Suppressor macrophage treated with lipopolysaccharide for 1 hour (primary cell): ENCODE data around the gene ZNF750.

Experiments
- DNase-seq, 3 donors: peaks; one replicate each; pipeline ENCODE4 v3.0.0-alpha.2; 2020 to 2022

ZNF750 gene

GRCh38 chr17:82839617-82840292 is at the start of gene ZNF750:
TSS of gene ZNF750 (minus strand) at chr17:82840022. CDS start at chr17:82832454, 7,568 bp downstream.
- no peak for DNase-seq

- no peak for DNase-seq
Observed at GRCh38 chr17:82888583-82889495, 49.0 kb upstream of the ZNF750 start.

- peak in 1 of 3 donors; percentile 47 for DNase-seq
Observed at GRCh38 chr17:82887255-82888164, 47.7 kb upstream of the ZNF750 start.

GRCh38 chr17:82884970-82885353 is 45.1 kb upstream of the ZNF750 start:
- no peak for DNase-seq

GRCh38 chr17:82884341-82884969 is 44.6 kb upstream of the ZNF750 start:
- no peak for DNase-seq

GRCh38 chr17:82883419-82884031 is 43.7 kb upstream of the ZNF750 start:
- no peak for DNase-seq

- peak; percentile 26 to 50 (median 36) for DNase-seq
Observed at GRCh38 chr17:82882715-82883418, 43.0 kb upstream of the ZNF750 start.

GRCh38 chr17:82881900-82882714 is 42.3 kb upstream of the ZNF750 start:
- peak; percentile 46 to 74 (median 58) for DNase-seq

GRCh38 chr17:82881324-82881823 is 41.6 kb upstream of the ZNF750 start:
- DNase-seq: no peak

- DNase-seq: no peak
Observed at GRCh38 chr17:82880620-82881323, 41.0 kb upstream of the ZNF750 start.

- DNase-seq: no peak
Observed at GRCh38 chr17:82879241-82879640, 39.4 kb upstream of the ZNF750 start.

GRCh38 chr17:82878527-82878926 is 38.7 kb upstream of the ZNF750 start:
- peak in 2 of 3 donors; percentile 36 for DNase-seq

GRCh38 chr17:82876602-82877379 is 37.0 kb upstream of the ZNF750 start:
- peak; percentile 56 to 65 (median 56) for DNase-seq

GRCh38 chr17:82876149-82876548 is 36.3 kb upstream of the ZNF750 start:
- DNase-seq: peak; percentile 29 to 57 (median 47)

GRCh38 chr17:82875407-82875856 is 35.6 kb upstream of the ZNF750 start:
- no peak for DNase-seq

- no peak for DNase-seq
Observed at GRCh38 chr17:82874011-82874835, 34.4 kb upstream of the ZNF750 start.

- DNase-seq: no peak
Observed at GRCh38 chr17:82873521-82873920, 33.7 kb upstream of the ZNF750 start.
